IMR-90 (cell line): ENCODE results near the gene TRPC4. TPM values are rescaled to one million over a fixed set of nuclear protein-coding genes. Genes with fewer than 3 reads are reported as not detected.

Source experiments
- ATAC-seq: fragments of 200-7000 bp; cut with Tn5 transposase; 2 replicates; pipeline ENCODE4 v1.9.1; 2020; ENCODE audit warnings: low read depth, mild to moderate bottlenecking, moderate library complexity
- BruUV-seq: library from RNA; stranded (reverse); fragments of 400-500 nt; replicated peaks from 2 replicates; lab custom pipeline; 2021; lab: Mats Ljungman, UMichigan
- CTCF ChIA-PET: fragments of 300-600 bp; formaldehyde crosslinking; extraction: SDS; loops from one replicate; lab custom pipeline; 2021; ENCODE audit warnings: antibody characterized with exemption; lab: Yijun Ruan, JAX
- POLR2A ChIA-PET: fragments of 300-600 bp; sonication (Branson Sonifier 250); formaldehyde crosslinking; loops from one replicate; lab custom pipeline; 2022; ENCODE audit warnings: antibody characterized with exemption; ENCODE audit not compliant: unreplicated experiment; lab: Charles Lee
- DNase-seq: peaks from one replicate; pipeline ENCODE4 v3.0.0; 2013
- H2AFZ ChIP-seq: replicated peaks from 2 replicates; pipeline ENCODE3; 2013; ENCODE audit warnings: low read length, mild to moderate bottlenecking; ENCODE audit not compliant: poor library complexity
- H2AK5ac ChIP-seq: 2 replicates; pipeline ENCODE4 v1.6.1; 2013; ENCODE audit warnings: low read depth, low read length, inconsistent platforms
- H2AK9ac ChIP-seq: replicated peaks from 2 replicates; pipeline ENCODE3; 2013; ENCODE audit warnings: mild to moderate bottlenecking, low read depth, low read length, moderate library complexity; ENCODE audit not compliant: poor library complexity
- H2BK120ac ChIP-seq: 2 replicates; pipeline ENCODE4 v1.6.1; 2013; ENCODE audit warnings: low read depth, low read length, inconsistent platforms
- H2BK15ac ChIP-seq: 3 replicates; pipeline ENCODE4 v1.6.1; 2013; ENCODE audit warnings: low read depth, low read length, inconsistent platforms
- H2BK20ac ChIP-seq: 2 replicates; pipeline ENCODE4 v1.6.1; 2013; ENCODE audit warnings: low read depth, mild to moderate bottlenecking, inconsistent platforms, low read length, moderate library complexity
- H2BK5ac ChIP-seq: 2 replicates; pipeline ENCODE4 v1.6.1; 2013; ENCODE audit warnings: mild to moderate bottlenecking, low read depth, low read length, inconsistent platforms; ENCODE audit not compliant: poor library complexity, severe bottlenecking
- H3K14ac ChIP-seq: replicated peaks from 2 replicates; pipeline ENCODE4 v1.6.1; 2013; ENCODE audit warnings: low read depth, low read length, inconsistent platforms
- H3K18ac ChIP-seq: 2 replicates; pipeline ENCODE4 v1.6.1; 2013; ENCODE audit warnings: low read depth, low read length, control low read depth
- H3K23ac ChIP-seq: 2 replicates; pipeline ENCODE4 v1.6.1; 2013; ENCODE audit warnings: low read depth, low read length, inconsistent platforms
- H3K27ac ChIP-seq: 2 replicates; pipeline ENCODE4 v1.5.1; 2013; ENCODE audit warnings: mild to moderate bottlenecking, control low read depth, low read length; ENCODE audit not compliant: insufficient read depth
- H3K27me3 ChIP-seq: 2 replicates; pipeline ENCODE4 v1.6.1; 2013; ENCODE audit warnings: low read length; ENCODE audit not compliant: control insufficient read depth, insufficient read depth
- H3K36me3 ChIP-seq: 2 replicates; pipeline ENCODE4 v1.6.1; 2013; ENCODE audit warnings: low read length, mixed read lengths; ENCODE audit not compliant: control insufficient read depth, insufficient read depth
- H3K4ac ChIP-seq: 2 replicates; pipeline ENCODE4 v1.6.1; 2013; ENCODE audit warnings: low read depth, low read length, inconsistent platforms
- H3K4me1 ChIP-seq: 2 replicates; pipeline ENCODE4 v1.6.1; 2013; ENCODE audit warnings: low read length, mixed read lengths; ENCODE audit not compliant: control insufficient read depth, insufficient read depth
- H3K4me2 ChIP-seq: 2 replicates; pipeline ENCODE4 v1.6.1; 2013; ENCODE audit warnings: low read depth, mild to moderate bottlenecking, control low read depth, low read length, moderate library complexity
- H3K4me3 ChIP-seq: 2 replicates; pipeline ENCODE4 v1.5.1; 2013; ENCODE audit warnings: low read depth, mild to moderate bottlenecking, control low read depth, low read length, moderate library complexity; ENCODE audit not compliant: insufficient read depth
- H3K56ac ChIP-seq: 2 replicates; pipeline ENCODE4 v1.6.1; 2013; ENCODE audit warnings: low read length, inconsistent platforms; ENCODE audit not compliant: insufficient read depth; ENCODE audit errors: extremely low read depth
- H3K79me1 ChIP-seq, 2 experiments: 2 replicates each; pipeline ENCODE4 v1.6.1; 2013; ENCODE audit warnings: low read length in 2 of 2, inconsistent platforms in 1 of 2, low read depth in 1 of 2
- H3K9ac ChIP-seq: 2 replicates; pipeline ENCODE4 v1.6.1; 2013; ENCODE audit warnings: low read depth, low read length, control low read depth
- H3K9me1 ChIP-seq: 2 replicates; pipeline ENCODE4 v1.6.1; 2013; ENCODE audit warnings: low read length, inconsistent platforms; ENCODE audit not compliant: insufficient read depth
- H3K9me3 ChIP-seq: 2 replicates; pipeline ENCODE4 v1.6.1; 2013; ENCODE audit warnings: low read length; ENCODE audit not compliant: control insufficient read depth, insufficient read depth
- H4K20me1 ChIP-seq: 2 replicates; pipeline ENCODE4 v1.6.1; 2013; ENCODE audit warnings: low read length, inconsistent platforms; ENCODE audit not compliant: insufficient read depth
- H4K5ac ChIP-seq: 2 replicates; pipeline ENCODE4 v1.6.1; 2013; ENCODE audit warnings: mild to moderate bottlenecking, low read depth, low read length, control low read depth
- H4K8ac ChIP-seq, 2 experiments: 2 replicates each; pipeline ENCODE4 v1.6.1; 2013; ENCODE audit warnings: low read depth in 2 of 2, low read length in 2 of 2, control low read depth in 1 of 2, inconsistent platforms in 1 of 2
- H4K91ac ChIP-seq: 2 replicates; pipeline ENCODE4 v1.6.1; 2013; ENCODE audit warnings: low read depth, low read length, inconsistent platforms; ENCODE audit not compliant: insufficient read depth
- CEBPB ChIP-seq: IDR thresholded peaks from 2 replicates; pipeline ENCODE4 v1.6.1; 2012; ENCODE audit warnings: low read depth, low read length, improper control_type of control experiment
- CTCF ChIP-seq: conservative IDR thresholded peaks from 2 replicates; pipeline ENCODE4 v1.5.1; 2012; ENCODE audit warnings: mild to moderate bottlenecking, low read depth, low read length, improper control_type of control experiment
- FOS ChIP-seq: fragments of 150-350 bp; IDR thresholded peaks from 2 replicates; pipeline ENCODE4 v1.6.1; 2016; ENCODE audit warnings: low read depth, low read length
- RAD21 ChIP-seq: IDR thresholded peaks from 2 replicates; pipeline ENCODE4 v1.6.1; 2012; ENCODE audit warnings: low read length, improper control_type of control experiment
- SMC3 ChIP-seq: fragments of 150-350 bp; IDR thresholded peaks from 2 replicates; pipeline ENCODE4 v1.6.1; 2016; ENCODE audit warnings: low read depth, mild to moderate bottlenecking, antibody characterized with exemption, low read length, moderate library complexity
- WGBS, 2 experiments: methylation state at CpG; one replicate each; pipeline versions ENCODE4 v1.1.5 to v1.1.7; 2013; ENCODE audit warnings: missing lambda C conversion rate in 2 of 2; ENCODE audit not compliant: insufficient read length in 1 of 2; ENCODE audit errors: extremely low coverage in 2 of 2; 5-methylcytosine and 5-hydroxymethylcytosine counted together
- dilution Hi-C: fragments of 300-500 bp; cut with HindIII; formaldehyde crosslinking; loops from one replicate; pipeline ENCODE4 v1.14.3; 2018; ENCODE audit warnings: low sequenced_read_pairs; ENCODE audit not compliant: unreplicated experiment
- in situ Hi-C: fragments of 300-500 bp; cut with MboI; formaldehyde crosslinking; loops from 3 replicates; pipeline ENCODE4 v1.14.3; 2019; ENCODE audit warnings: low sequenced_read_pairs, inconsistent platforms, mixed read lengths
- intact Hi-C: fragments of 100-400 bp; cut with micrococcal nuclease; formaldehyde crosslinking; loops from 2 replicates; pipeline ENCODE4 v1.10.0; 2022
- polyA plus RNA-seq, 3 experiments: library from polyadenylated mRNA; depleted of rRNA; stranded (reverse); fragments of >200 nt; gene quantifications; 2 replicates each; pipeline ENCODE4 v1.2.3, GENCODE V29; 2012; ENCODE audit warnings: low replicate concordance in 1 of 3
- total RNA-seq: library from RNA; depleted of rRNA; stranded (reverse); fragments of >200 nt; gene quantifications from 2 replicates; pipeline ENCODE4 v1.2.3, GENCODE V29; 2012

The TRPC4 gene
- total and polyA plus RNA-seq, 2 of the 4 experiments (the other 2 are of a cell fraction), result 1.9 to 5.2 TPM

- H3K4me1 ChIP-seq, result no peaks in the 10 kb centered on the region
- no CpG with 5 or more reads among the region's 1 CpG for WGBS, 2 experiments
- H3K14ac ChIP-seq, result no peak overlapping the region
- H3K18ac ChIP-seq, result no peak overlapping the region
- H3K56ac ChIP-seq, result no peak overlapping the region
- no peak overlapping the region for H3K23ac ChIP-seq
- no peaks in the 10 kb centered on the region for H3K9me3 ChIP-seq
- H3K4me2 ChIP-seq, result no peak overlapping the region
- no peak overlapping the region for H2AFZ ChIP-seq
- H3K9ac ChIP-seq, result no peak overlapping the region
- H3K27me3 ChIP-seq, result no peaks in the 10 kb centered on the region
- H3K27ac ChIP-seq, result no peak overlapping the region
- ATAC-seq (no peak), DNase-seq (no peak)
- no peak overlapping the region for H4K91ac ChIP-seq
- no TSS peak for BruUV-seq
- H3K9me1 ChIP-seq, result no peaks in the 10 kb centered on the region
- H3K4me3 ChIP-seq, result no peak overlapping the region
- no peak overlapping the region for H4K8ac ChIP-seq
- H2BK20ac ChIP-seq, result no peak overlapping the region
- H3K4ac ChIP-seq, result no peak overlapping the region
- no peak overlapping the region for H2BK15ac ChIP-seq
- ChIA-PET CTCF (interaction anchor here (0.6 to 1.4 kb wide), 2 partner anchors 492 to 498 kb away, joined by 3 to 5 read pairs; no protein-coding TSS in a partner anchor), POLR2A (no interaction called here)
- dilution Hi-C loops (no loop called here), in situ Hi-C loops (loop anchor here (25.0 kb wide), 1 partner anchor 772 kb away; no protein-coding TSS in a partner anchor), intact Hi-C loops (no loop called here)
- H2BK5ac ChIP-seq, result no peak overlapping the region
- H2BK120ac ChIP-seq, result no peak overlapping the region
- H2AK5ac ChIP-seq, result no peak overlapping the region
- H3K36me3 ChIP-seq, result no peaks in the 10 kb centered on the region
- H4K5ac ChIP-seq, result no peak overlapping the region
- TF ChIP-seq CTCF (peak; percentile 54), SMC3 (peak; percentile 40; the same call in 1 of the 2 replicates), RAD21 (peak; percentile 39), CEBPB (no peak), FOS (no peak)
- no peaks in the 10 kb centered on the region for H3K79me1 ChIP-seq
- no peaks in the 10 kb centered on the region for H4K20me1 ChIP-seq
- no peak overlapping the region for H2AK9ac ChIP-seq
Measured at GRCh38 chr13:37608750-37609339, 260.7 kb downstream of the TRPC4 start.
